H1 (cell line): ENCODE measurements around the gene BNC2.

Source experiments
- CBX8 ChIP-seq: fragments of 300-800, 300-1000 bp; sonication (generic); IDR thresholded peaks from 2 replicates; pipeline ENCODE4 v1.7.1; 2016; ENCODE audit warnings: low read depth, low read length, borderline replicate concordance
- CTCF ChIP-seq, 3 experiments: IDR thresholded peaks; 1 replicate in 2 of 3; 2 replicates in 1 of 3; pipeline versions ENCODE4 v1.5.1 to v1.6.1; 2011; ENCODE audit warnings: low read length in 3 of 3, mild to moderate bottlenecking in 3 of 3, inconsistent platforms in 2 of 3, low read depth in 1 of 3, moderate library complexity in 1 of 3; ENCODE audit not compliant: insufficient read depth in 1 of 3; ENCODE audit errors: control extremely low read depth in 1 of 3
- EP300 ChIP-seq, 2 experiments: IDR thresholded peaks; 1 replicate in 1 of 2; 2 replicates in 1 of 2; pipeline ENCODE4 v1.6.1; 2011 to 2012; ENCODE audit warnings: low read depth in 2 of 2, low read length in 2 of 2, mild to moderate bottlenecking in 2 of 2, borderline replicate concordance in 1 of 2, inconsistent platforms in 1 of 2, moderate library complexity in 1 of 2
- MAX ChIP-seq: IDR thresholded peaks from 2 replicates; pipeline ENCODE4 v1.6.1; 2012; ENCODE audit warnings: inconsistent platforms
- NRF1 ChIP-seq: IDR thresholded peaks from 2 replicates; pipeline ENCODE4 v1.6.1; 2011; ENCODE audit warnings: mild to moderate bottlenecking, low read depth, low read length, improper control_type of control experiment
- POLR2A ChIP-seq, 2 experiments: IDR thresholded peaks; 1 replicate in 1 of 2; 2 replicates in 1 of 2; pipeline ENCODE4 v1.6.1; 2011; ENCODE audit warnings: low read depth in 2 of 2, low read length in 2 of 2, mild to moderate bottlenecking in 2 of 2; ENCODE audit errors: control extremely low read depth in 1 of 2
- POLR2AphosphoS5 ChIP-seq: IDR thresholded peaks from 2 replicates; pipeline ENCODE4 v1.6.1; 2011; ENCODE audit warnings: low read depth, low read length
- SIX5 ChIP-seq: IDR thresholded peaks from 2 replicates; pipeline ENCODE4 v1.6.1; 2011; ENCODE audit warnings: mild to moderate bottlenecking, low read depth, low read length
- SP4 ChIP-seq: IDR thresholded peaks from 2 replicates; pipeline ENCODE4 v1.6.1; 2012; ENCODE audit warnings: low read length, inconsistent platforms
- TEAD4 ChIP-seq: IDR thresholded peaks from 2 replicates; pipeline ENCODE4 v1.6.1; 2012; ENCODE audit warnings: low read depth, low read length, inconsistent platforms, mixed read lengths
- USF2 ChIP-seq: IDR thresholded peaks from 2 replicates; pipeline ENCODE4 v1.6.1; 2011; ENCODE audit warnings: low read length, improper control_type of control experiment

- TF ChIP-seq CTCF (IDR thresholded peaks at IDR 0.05; ENCODE audit: control extremely low read depth in 1 of 3, insufficient read depth in 1 of 3, low read depth in 1 of 3, low read length in 3 of 3) (no peak), POLR2AphosphoS5 (no peak), TEAD4 (no peak), SP4 (no peak), MAX (no peak), CBX8 (no peak), USF2 (no peak), EP300 (IDR thresholded peaks at IDR 0.05; ENCODE audit: borderline replicate concordance in 1 of 2, low read depth in 2 of 2, low read length in 2 of 2) (no peak), SIX5 (no peak), NRF1 (no peak), POLR2A (IDR thresholded peaks at IDR 0.05; ENCODE audit: control extremely low read depth in 1 of 2, low read depth in 2 of 2, low read length in 2 of 2) (no peak)
Measured at GRCh38 chr9:16718296-16718695, 152.2 kb downstream of the BNC2 start.
